Cardiac muscle cell (in vitro differentiated cells and primary cell): ENCODE results near the gene ACADVL. TPM values are rescaled to one million over a fixed set of nuclear protein-coding genes. Genes with fewer than 3 reads are reported as not detected.

Experiments
- DNase-seq, 2 donors: peaks; one replicate each; pipeline versions ENCODE4 v3.0.0 to v3.0.0-alpha.2; 2010 to 2017; ENCODE audit warnings: low read depth in 1 of 2, low spot score in 1 of 2
- H3K27ac ChIP-seq: fragments of 200-600 bp; sonication (generic); 2 replicates; pipeline ENCODE4 v1.5.1; 2016
- H3K27me3 ChIP-seq: fragments of 200-600 bp; sonication (generic); 2 replicates; pipeline ENCODE4 v1.6.0; 2016; ENCODE audit warnings: control low read depth
- H3K36me3 ChIP-seq: fragments of 200-600 bp; sonication (generic); 2 replicates; pipeline ENCODE4 v1.5.1; 2016; ENCODE audit warnings: control low read depth
- H3K4me1 ChIP-seq: fragments of 200-600 bp; sonication (generic); 2 replicates; pipeline ENCODE4 v1.8.1; 2017; ENCODE audit warnings: low read depth, mild to moderate bottlenecking, mixed run types
- H3K4me3 ChIP-seq: fragments of 200-600 bp; sonication (generic); 2 replicates; pipeline ENCODE4 v1.5.1; 2016; ENCODE audit warnings: mild to moderate bottlenecking
- H3K9me3 ChIP-seq: fragments of 200-600 bp; sonication (generic); 2 replicates; pipeline ENCODE4 v1.5.1; 2017; ENCODE audit warnings: low read depth, mild to moderate bottlenecking, control low read depth
- polyA plus RNA-seq: library from polyadenylated mRNA; unstranded; fragments of >200 nt; fragmentation: Nextera tagmentation; extraction: Ambion mirVana; gene quantifications from 2 replicates; pipeline ENCODE4 v1.2.1, GENCODE V29; 2016
- total RNA-seq: library from RNA; depleted of rRNA; stranded (reverse); fragments of >200 nt; gene quantifications from 2 replicates; pipeline ENCODE4 v1.2.3, GENCODE V29; 2016
- TF ChIP-seq, protein P1 (sequence below): IDR thresholded peaks from 2 replicates; pipeline ENCODE4 v1.5.1; 2012; ENCODE audit warnings: low read depth, mild to moderate bottlenecking, low read length

The ACADVL gene
- total and polyA plus RNA-seq, 2 experiments from 2014 or later: 364 to 681 TPM

DNA sequence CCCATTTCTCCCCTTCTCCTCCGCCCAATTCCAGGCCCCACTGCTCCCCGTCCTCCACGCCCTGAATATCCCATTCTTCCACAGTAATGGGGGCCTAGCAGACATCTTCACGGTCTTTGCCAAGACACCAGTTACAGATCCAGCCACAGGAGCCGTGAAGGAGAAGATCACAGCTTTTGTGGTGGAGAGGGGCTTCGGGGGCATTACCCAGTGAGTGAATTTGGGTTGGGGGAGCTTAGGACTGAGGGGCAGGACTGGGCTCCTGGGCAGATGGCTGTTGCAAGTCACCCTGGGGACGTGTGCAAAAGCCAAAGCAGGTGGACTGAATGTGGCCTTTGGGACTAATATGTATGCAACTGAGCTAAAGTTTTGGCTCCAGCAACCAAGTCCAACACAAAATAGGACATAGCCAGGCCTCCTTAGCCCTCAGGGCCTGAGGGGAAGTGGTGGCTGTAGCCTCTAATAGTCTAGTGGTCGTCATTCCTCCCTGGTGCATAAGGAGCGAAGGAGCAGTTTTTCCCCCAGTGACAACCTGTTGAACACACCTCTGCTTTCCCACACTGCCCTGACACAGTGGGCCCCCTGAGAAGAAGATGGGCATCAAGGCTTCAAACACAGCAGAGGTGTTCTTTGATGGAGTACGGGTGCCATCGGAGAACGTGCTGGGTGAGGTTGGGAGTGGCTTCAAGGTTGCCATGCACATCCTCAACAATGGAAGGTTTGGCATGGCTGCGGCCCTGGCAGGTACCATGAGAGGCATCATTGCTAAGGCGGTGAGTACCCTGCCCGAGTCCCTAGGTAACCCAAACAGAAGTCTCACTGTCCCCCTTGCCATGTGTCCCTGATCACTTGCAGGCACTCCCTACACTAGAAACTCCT is 2.6 kb downstream of the ACADVL start:
- no peak for DNase-seq
- TF ChIP-seq, protein P1, sequence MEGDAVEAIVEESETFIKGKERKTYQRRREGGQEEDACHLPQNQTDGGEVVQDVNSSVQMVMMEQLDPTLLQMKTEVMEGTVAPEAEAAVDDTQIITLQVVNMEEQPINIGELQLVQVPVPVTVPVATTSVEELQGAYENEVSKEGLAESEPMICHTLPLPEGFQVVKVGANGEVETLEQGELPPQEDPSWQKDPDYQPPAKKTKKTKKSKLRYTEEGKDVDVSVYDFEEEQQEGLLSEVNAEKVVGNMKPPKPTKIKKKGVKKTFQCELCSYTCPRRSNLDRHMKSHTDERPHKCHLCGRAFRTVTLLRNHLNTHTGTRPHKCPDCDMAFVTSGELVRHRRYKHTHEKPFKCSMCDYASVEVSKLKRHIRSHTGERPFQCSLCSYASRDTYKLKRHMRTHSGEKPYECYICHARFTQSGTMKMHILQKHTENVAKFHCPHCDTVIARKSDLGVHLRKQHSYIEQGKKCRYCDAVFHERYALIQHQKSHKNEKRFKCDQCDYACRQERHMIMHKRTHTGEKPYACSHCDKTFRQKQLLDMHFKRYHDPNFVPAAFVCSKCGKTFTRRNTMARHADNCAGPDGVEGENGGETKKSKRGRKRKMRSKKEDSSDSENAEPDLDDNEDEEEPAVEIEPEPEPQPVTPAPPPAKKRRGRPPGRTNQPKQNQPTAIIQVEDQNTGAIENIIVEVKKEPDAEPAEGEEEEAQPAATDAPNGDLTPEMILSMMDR: no peak
- Histone ChIP-seq H3K4me3 (no peak overlapping the region), H3K9me3 (no peaks in the 10 kb centered on the region), H3K4me1 (peaks cover 14% of the 10 kb centered on the region), H3K36me3 (peaks cover 49% of the 10 kb centered on the region), H3K27ac (no peak overlapping the region), H3K27me3 (no peaks in the 10 kb centered on the region)

DNA sequence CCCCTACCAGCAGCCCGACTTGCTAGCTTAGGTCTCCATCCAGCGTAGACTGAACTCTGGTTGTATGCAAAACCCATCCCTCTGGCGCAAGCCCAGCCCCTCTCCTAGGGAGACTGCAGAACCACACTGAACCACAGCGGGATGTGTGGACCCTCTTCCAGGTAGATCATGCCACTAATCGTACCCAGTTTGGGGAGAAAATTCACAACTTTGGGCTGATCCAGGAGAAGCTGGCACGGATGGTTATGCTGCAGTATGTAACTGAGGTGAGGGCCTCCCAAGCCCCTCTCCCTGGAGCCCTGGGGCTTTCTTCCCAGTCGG is 3.2 kb downstream of the ACADVL start:
- H3K4me3 ChIP-seq: no peak overlapping the region
- no peak overlapping the region for H3K27ac ChIP-seq
- peaks cover 14% of the 10 kb centered on the region for H3K4me1 ChIP-seq
- no peaks in the 10 kb centered on the region for H3K9me3 ChIP-seq
- H3K36me3 ChIP-seq: peaks cover 55% of the 10 kb centered on the region
- H3K27me3 ChIP-seq: no peaks in the 10 kb centered on the region
- DNase-seq: no peak
- TF ChIP-seq, protein P1: no peak

DNA sequence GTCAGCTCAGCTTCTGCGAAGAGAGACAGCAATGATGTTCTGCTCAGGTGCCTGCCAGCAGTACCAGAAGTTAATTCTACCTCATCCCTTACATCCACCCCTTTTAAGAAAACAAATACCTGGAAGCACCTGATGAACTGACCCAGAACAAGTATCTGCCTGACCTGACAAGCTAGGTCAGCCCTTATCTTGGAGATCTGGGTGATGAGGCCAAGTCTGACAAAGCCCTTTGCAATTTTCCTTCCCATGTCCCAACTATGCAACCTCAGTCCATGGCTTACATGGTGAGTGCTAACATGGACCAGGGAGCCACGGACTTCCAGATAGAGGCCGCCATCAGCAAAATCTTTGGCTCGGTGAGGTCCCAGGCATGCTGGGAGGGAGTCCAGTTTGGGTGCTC is 3.6 kb downstream of the ACADVL start:
- no peak for DNase-seq
- no peak overlapping the region for H3K4me3 ChIP-seq
- peaks cover 59% of the 10 kb centered on the region for H3K36me3 ChIP-seq
- no peak overlapping the region for H3K27ac ChIP-seq
- TF ChIP-seq, protein P1: no peak
- H3K9me3 ChIP-seq: no peaks in the 10 kb centered on the region
- H3K27me3 ChIP-seq: no peaks in the 10 kb centered on the region
- H3K4me1 ChIP-seq: peaks cover 11% of the 10 kb centered on the region

DNA sequence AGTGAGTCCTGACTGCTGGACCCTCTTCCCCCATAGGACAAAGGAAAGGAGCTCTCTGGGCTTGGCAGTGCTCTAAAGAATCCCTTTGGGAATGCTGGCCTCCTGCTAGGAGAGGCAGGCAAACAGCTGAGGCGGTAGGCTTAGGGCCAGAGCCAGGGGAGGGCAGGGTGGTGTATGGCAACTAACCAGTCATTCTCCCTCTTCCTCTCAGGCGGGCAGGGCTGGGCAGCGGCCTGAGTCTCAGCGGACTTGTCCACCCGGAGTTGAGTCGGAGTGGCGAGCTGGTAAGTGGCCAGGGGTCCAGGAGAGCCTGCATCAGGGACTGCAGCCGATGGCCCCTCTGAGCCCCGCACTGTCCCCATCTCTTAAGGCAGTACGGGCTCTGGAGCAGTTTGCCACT is 4.4 kb downstream of the ACADVL start:
- peaks cover 66% of the 10 kb centered on the region for H3K36me3 ChIP-seq
- no peaks in the 10 kb centered on the region for H3K9me3 ChIP-seq
- no peak overlapping the region for H3K4me3 ChIP-seq
- H3K27ac ChIP-seq: no peak overlapping the region
- H3K27me3 ChIP-seq: no peaks in the 10 kb centered on the region
- DNase-seq: no peak
- TF ChIP-seq, protein P1: no peak
- peaks cover 6% of the 10 kb centered on the region for H3K4me1 ChIP-seq

DNA sequence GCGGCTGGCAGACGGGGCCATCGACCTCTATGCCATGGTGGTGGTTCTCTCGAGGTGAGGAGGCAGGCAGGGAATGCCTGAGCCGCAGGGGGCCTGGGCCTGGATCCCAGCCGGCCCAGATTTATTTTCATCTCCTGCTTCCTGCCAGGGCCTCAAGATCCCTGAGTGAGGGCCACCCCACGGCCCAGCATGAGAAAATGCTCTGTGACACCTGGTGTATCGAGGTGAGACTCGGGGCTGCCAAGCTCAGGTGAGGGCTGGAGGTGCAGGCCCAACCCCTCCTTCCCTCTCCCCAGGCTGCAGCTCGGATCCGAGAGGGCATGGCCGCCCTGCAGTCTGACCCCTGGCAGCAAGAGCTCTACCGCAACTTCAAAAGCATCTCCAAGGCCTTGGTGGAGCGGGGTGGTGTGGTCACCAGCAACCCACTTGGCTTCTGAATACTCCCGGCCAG is 4.9 kb downstream of the ACADVL start:
- no peaks in the 10 kb centered on the region for H3K27me3 ChIP-seq
- H3K27ac ChIP-seq: peak overlapping the region; percentile 3
- H3K9me3 ChIP-seq: no peaks in the 10 kb centered on the region
- no peak for DNase-seq
- peaks cover 6% of the 10 kb centered on the region for H3K4me1 ChIP-seq
- H3K4me3 ChIP-seq: no peak overlapping the region
- H3K36me3 ChIP-seq: peaks cover 70% of the 10 kb centered on the region
- TF ChIP-seq, protein P1: no peak
